ENCODE measurements around the gene SLC44A3. TPM values are rescaled to one million over a fixed set of nuclear protein-coding genes. Genes with fewer than 3 reads are reported as not detected.

The SLC44A3 gene
- total RNA-seq, 1 donor from 2014 or later, result 1.7 TPM

DNA sequence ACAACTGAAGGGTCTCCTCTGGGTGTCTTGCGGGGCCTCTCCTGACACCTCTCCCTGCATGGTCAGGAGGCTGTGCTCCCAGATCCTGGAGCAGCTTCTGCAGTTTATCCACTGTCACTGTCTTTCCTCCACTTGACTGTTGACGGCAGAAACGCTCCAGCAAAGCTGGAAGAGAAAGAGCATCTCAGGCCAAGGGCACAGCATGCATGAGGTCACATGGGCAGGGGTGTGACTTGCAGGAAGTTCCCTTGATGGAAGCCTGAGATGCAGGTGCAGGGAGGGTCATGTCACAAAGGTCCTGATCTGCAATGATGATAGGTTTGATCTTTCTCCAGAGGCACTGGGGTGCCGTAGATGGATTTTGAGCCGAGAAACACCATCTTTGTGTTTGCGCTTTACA is 23.3 kb downstream of the SLC44A3 start:
- H3K9me3 Mint-ChIP-seq, result no peaks in the 10 kb centered on the region
- no peak overlapping the region for H3K4me3 Mint-ChIP-seq
- H3K36me3 Mint-ChIP-seq, result no peaks in the 10 kb centered on the region
- H3K4me3 ChIP-seq, result no peak overlapping the region
- H3K4me2 ChIP-seq, result no peak overlapping the region
- no peaks in the 10 kb centered on the region for H3K36me3 ChIP-seq
- TF ChIP-seq, protein P1, sequence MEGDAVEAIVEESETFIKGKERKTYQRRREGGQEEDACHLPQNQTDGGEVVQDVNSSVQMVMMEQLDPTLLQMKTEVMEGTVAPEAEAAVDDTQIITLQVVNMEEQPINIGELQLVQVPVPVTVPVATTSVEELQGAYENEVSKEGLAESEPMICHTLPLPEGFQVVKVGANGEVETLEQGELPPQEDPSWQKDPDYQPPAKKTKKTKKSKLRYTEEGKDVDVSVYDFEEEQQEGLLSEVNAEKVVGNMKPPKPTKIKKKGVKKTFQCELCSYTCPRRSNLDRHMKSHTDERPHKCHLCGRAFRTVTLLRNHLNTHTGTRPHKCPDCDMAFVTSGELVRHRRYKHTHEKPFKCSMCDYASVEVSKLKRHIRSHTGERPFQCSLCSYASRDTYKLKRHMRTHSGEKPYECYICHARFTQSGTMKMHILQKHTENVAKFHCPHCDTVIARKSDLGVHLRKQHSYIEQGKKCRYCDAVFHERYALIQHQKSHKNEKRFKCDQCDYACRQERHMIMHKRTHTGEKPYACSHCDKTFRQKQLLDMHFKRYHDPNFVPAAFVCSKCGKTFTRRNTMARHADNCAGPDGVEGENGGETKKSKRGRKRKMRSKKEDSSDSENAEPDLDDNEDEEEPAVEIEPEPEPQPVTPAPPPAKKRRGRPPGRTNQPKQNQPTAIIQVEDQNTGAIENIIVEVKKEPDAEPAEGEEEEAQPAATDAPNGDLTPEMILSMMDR (IDR thresholded peaks at IDR 0.05), result no peak
- TF ChIP-seq EZH2phosphoT487 (IDR thresholded peaks at IDR 0.05) (no peak), EZH2 (IDR thresholded peaks at IDR 0.05) (no peak)
- no peak for DNase-seq (ENCODE audit: low spot score)
- H3K27me3 Mint-ChIP-seq (ENCODE audit: insufficient read depth, low read depth), result peaks cover 9% of the 10 kb centered on the region
- no peaks in the 10 kb centered on the region for H3K27me3 ChIP-seq
- H3K27ac ChIP-seq, result no peak overlapping the region
- no peak overlapping the region for H2AFZ ChIP-seq (replicated peaks)
- peaks cover 5% of the 10 kb centered on the region for H3K4me1 ChIP-seq
- H3K9ac ChIP-seq, result no peak overlapping the region
- H3K4me1 Mint-ChIP-seq, result peaks cover 13% of the 10 kb centered on the region
- H3F3A ChIP-seq (ENCODE audit: low read depth), result no peaks in the 10 kb centered on the region
- no peaks in the 10 kb centered on the region for H4K20me1 ChIP-seq (ENCODE audit: low read depth)
- H3K27ac Mint-ChIP-seq, result no peak overlapping the region
- H3K9me3 ChIP-seq (ENCODE audit: low read depth), result no peaks in the 10 kb centered on the region
- no peaks in the 10 kb centered on the region for H3K79me2 ChIP-seq (ENCODE audit: low read depth)

DNA sequence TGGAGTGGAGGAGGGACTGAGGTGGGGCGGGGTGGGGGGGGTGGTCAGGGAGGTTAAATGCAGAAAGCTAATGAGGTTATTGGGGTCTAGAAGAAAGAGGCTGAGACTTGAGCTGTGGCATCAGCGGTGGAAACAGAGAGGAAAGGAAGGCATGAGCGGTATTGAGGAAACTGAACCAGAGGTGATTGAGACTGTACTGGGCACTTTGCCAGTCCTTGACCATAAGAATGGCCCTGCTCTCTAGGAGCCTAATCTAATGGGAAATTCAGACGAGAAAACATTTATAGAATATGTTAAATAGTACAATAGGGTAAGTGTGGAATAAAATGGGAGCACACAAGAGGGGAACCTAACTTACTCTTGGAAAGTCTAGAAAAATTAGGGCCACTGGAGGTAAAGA is 23.7 kb downstream of the SLC44A3 start:
- H3K9ac ChIP-seq, result no peak overlapping the region
- no peaks in the 10 kb centered on the region for H3K36me3 ChIP-seq
- DNase-seq (ENCODE audit: low spot score), result no peak
- Mint-ChIP-seq H3K27ac (no peak overlapping the region), H3K9me3 (no peaks in the 10 kb centered on the region), H3K36me3 (no peaks in the 10 kb centered on the region), H3K27me3 (ENCODE audit: insufficient read depth, low read depth) (peaks cover 9% of the 10 kb centered on the region), H3K4me3 (no peak overlapping the region), H3K4me1 (peaks cover 13% of the 10 kb centered on the region)
- H2AFZ ChIP-seq (replicated peaks), result no peak overlapping the region
- no peaks in the 10 kb centered on the region for H3K27me3 ChIP-seq
- H3K9me3 ChIP-seq (ENCODE audit: low read depth), result no peaks in the 10 kb centered on the region
- no peaks in the 10 kb centered on the region for H4K20me1 ChIP-seq (ENCODE audit: low read depth)
- H3K4me1 ChIP-seq, result peaks cover 5% of the 10 kb centered on the region
- TF ChIP-seq EZH2 (IDR thresholded peaks at IDR 0.05) (no peak), EZH2phosphoT487 (IDR thresholded peaks at IDR 0.05) (no peak)
- TF ChIP-seq, protein P1 (IDR thresholded peaks at IDR 0.05), result no peak
- no peak overlapping the region for H3K27ac ChIP-seq
- H3K79me2 ChIP-seq (ENCODE audit: low read depth), result no peaks in the 10 kb centered on the region
- no peaks in the 10 kb centered on the region for H3F3A ChIP-seq (ENCODE audit: low read depth)
- H3K4me3 ChIP-seq, result no peak overlapping the region
- H3K4me2 ChIP-seq, result no peak overlapping the region

DNA sequence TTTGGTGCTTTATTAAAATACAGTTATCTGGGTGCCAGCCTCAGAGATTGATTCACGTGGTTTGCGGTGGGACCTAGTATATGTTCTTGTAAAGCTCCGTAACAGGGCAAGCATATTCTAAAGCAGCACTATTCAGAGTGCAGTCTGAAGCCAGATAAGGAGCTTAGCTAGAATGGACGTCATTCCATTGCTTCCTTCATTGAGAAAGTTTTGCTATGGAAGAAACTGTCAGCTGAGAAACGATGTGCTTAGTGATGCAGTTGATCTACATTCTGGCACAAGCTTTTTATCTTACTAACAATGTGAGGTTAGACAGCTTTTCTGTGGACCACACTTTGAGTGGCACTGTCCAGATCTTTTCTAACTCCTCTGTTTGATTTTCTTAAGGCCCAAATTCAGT is 26.2 kb downstream of the SLC44A3 start:
- no peak overlapping the region for H3K27ac ChIP-seq
- Mint-ChIP-seq H3K9me3 (no peaks in the 10 kb centered on the region), H3K4me3 (no peak overlapping the region), H3K36me3 (no peaks in the 10 kb centered on the region), H3K4me1 (peaks cover 10% of the 10 kb centered on the region), H3K27ac (peak overlapping the region; percentile 44), H3K27me3 (ENCODE audit: insufficient read depth, low read depth) (peaks cover 9% of the 10 kb centered on the region)
- no peak overlapping the region for H3K9ac ChIP-seq
- DNase-seq (ENCODE audit: low spot score), result peak; percentile 65
- H3K4me2 ChIP-seq, result no peak overlapping the region
- no peak overlapping the region for H2AFZ ChIP-seq (replicated peaks)
- TF ChIP-seq, protein P1 (IDR thresholded peaks at IDR 0.05), result no peak
- no peak for TF ChIP-seq EZH2 (IDR thresholded peaks at IDR 0.05)
- TF ChIP-seq EZH2phosphoT487 (IDR thresholded peaks at IDR 0.05), result no peak
- H3K27me3 ChIP-seq, result no peaks in the 10 kb centered on the region
- no peaks in the 10 kb centered on the region for H3K36me3 ChIP-seq
- H3K4me3 ChIP-seq, result no peak overlapping the region
- H3K9me3 ChIP-seq (ENCODE audit: low read depth), result no peaks in the 10 kb centered on the region
- H4K20me1 ChIP-seq (ENCODE audit: low read depth), result no peaks in the 10 kb centered on the region
- H3K79me2 ChIP-seq (ENCODE audit: low read depth), result no peaks in the 10 kb centered on the region
- H3K4me1 ChIP-seq, result peaks cover 5% of the 10 kb centered on the region
- no peaks in the 10 kb centered on the region for H3F3A ChIP-seq (ENCODE audit: low read depth)

Measured in neural progenitor cell (in vitro differentiated cells).